Endothelial cell of umbilical vein (primary cell): ENCODE measurements around the gene NFIC. TPM values are rescaled to one million over a fixed set of nuclear protein-coding genes. Genes with fewer than 3 reads are reported as not detected.

Experiments
- BruUV-seq: library from RNA; stranded (reverse); fragments of 400-500 nt; replicated peaks from 2 replicates; lab custom pipeline; 2021; lab: Mats Ljungman, UMichigan
- CTCF ChIA-PET: fragments of 300-600, 350-600 bp; sonication (Branson Sonifier 250); formaldehyde crosslinking; loops from one replicate; lab custom pipeline; 2021; ENCODE audit warnings: antibody characterized with exemption, inconsistent platforms; lab: Charles Lee
- POLR2A ChIA-PET: fragments of 300-600, 350-600 bp; sonication (Branson Sonifier 250); formaldehyde crosslinking; loops from one replicate; lab custom pipeline; 2021; ENCODE audit warnings: antibody characterized with exemption, inconsistent platforms; lab: Charles Lee
- DNase-seq: peaks from one replicate; pipeline ENCODE4 v3.0.0-alpha.2; 2011; ENCODE audit warnings: low read depth, low spot score
- FAIRE-seq: peaks from 2 replicates; lab custom pipeline; 2011; peaks lifted over from hg19 to GRCh38; lab: Jason Lieb, UNC
- H2AFZ ChIP-seq: 2 replicates; pipeline ENCODE4 v1.6.0; 2012; ENCODE audit warnings: low read depth, low read length, control low read depth, inconsistent platforms
- H3K27ac ChIP-seq: 2 replicates; pipeline ENCODE4 v1.5.1; 2011; ENCODE audit warnings: low read depth, mild to moderate bottlenecking, control low read depth, low read length, moderate library complexity; ENCODE audit not compliant: insufficient read depth
- H3K27me3 ChIP-seq, 2 experiments: 2 replicates each; pipeline versions ENCODE4 v1.6.0 to v1.6.1; 2011; ENCODE audit warnings: low read length in 2 of 2, mixed read lengths in 1 of 2; ENCODE audit not compliant: control insufficient read depth in 2 of 2, insufficient read depth in 2 of 2
- H3K36me3 ChIP-seq, 2 experiments: 2 replicates in 1 of 2; 3 replicates in 1 of 2; pipeline ENCODE4 v1.5.1; 2011; ENCODE audit warnings: low read length in 2 of 2, mild to moderate bottlenecking in 1 of 2, moderate library complexity in 1 of 2; ENCODE audit not compliant: control insufficient read depth in 2 of 2, insufficient read depth in 2 of 2; ENCODE audit errors: extremely low read depth in 1 of 2
- H3K4me1 ChIP-seq: 3 replicates; pipeline ENCODE4 v1.5.1; 2011; ENCODE audit warnings: mild to moderate bottlenecking, low read length; ENCODE audit not compliant: control insufficient read depth, insufficient read depth; ENCODE audit errors: extremely low read depth
- H3K4me2 ChIP-seq: 2 replicates; pipeline ENCODE4 v1.6.1; 2011; ENCODE audit warnings: low read length, control low read depth, mixed read lengths; ENCODE audit not compliant: insufficient read depth
- H3K4me3 ChIP-seq, 3 experiments: fragments of 200-600 bp in 1 of 3; sonication (generic), shearing (Covaris generic) in 1 of 3; replicated peaks in 1 of 3; 2 replicates each; pipeline ENCODE4 v1.5.1; 2011 to 2016; ENCODE audit warnings: control low read depth in 3 of 3, low read length in 3 of 3, mild to moderate bottlenecking in 2 of 3, inconsistent platforms in 1 of 3, low read depth in 1 of 3, moderate library complexity in 1 of 3; ENCODE audit not compliant: insufficient read depth in 1 of 3
- H3K79me2 ChIP-seq: 2 replicates; pipeline ENCODE4 v1.6.0; 2012; ENCODE audit warnings: low read length, inconsistent platforms; ENCODE audit not compliant: control insufficient read depth, insufficient read depth
- H3K9ac ChIP-seq: replicated peaks from 2 replicates; pipeline ENCODE3; 2011; ENCODE audit warnings: low read length, control low read depth; ENCODE audit not compliant: insufficient read depth; ENCODE audit errors: extremely low read depth
- H3K9me1 ChIP-seq: replicated peaks from 3 replicates; pipeline ENCODE4 v1.6.0; 2011; ENCODE audit warnings: mild to moderate bottlenecking, low read length; ENCODE audit not compliant: control insufficient read depth, insufficient read depth; ENCODE audit errors: extremely low read depth
- H3K9me3 ChIP-seq: replicated peaks from 2 replicates; pipeline ENCODE4 v1.5.1; 2012; ENCODE audit warnings: low read length, inconsistent platforms; ENCODE audit not compliant: control insufficient read depth, insufficient read depth
- H4K20me1 ChIP-seq: replicated peaks from 2 replicates; pipeline ENCODE3; 2011; ENCODE audit warnings: mild to moderate bottlenecking, low read length; ENCODE audit not compliant: control insufficient read depth, insufficient read depth; ENCODE audit errors: extremely low read depth
- EZH2 ChIP-seq: IDR thresholded peaks from 2 replicates; pipeline ENCODE4 v1.6.1; 2012; ENCODE audit warnings: borderline replicate concordance, low read depth, mild to moderate bottlenecking, moderate library complexity, low read length, inconsistent platforms; ENCODE audit not compliant: severe bottlenecking
- FOS ChIP-seq: IDR thresholded peaks from 2 replicates; pipeline ENCODE4 v1.6.1; 2011; ENCODE audit warnings: mild to moderate bottlenecking, low read length, moderate library complexity, borderline replicate concordance; ENCODE audit not compliant: insufficient read depth
- GATA2 ChIP-seq: IDR thresholded peaks from 2 replicates; pipeline ENCODE4 v1.7.0; 2011; ENCODE audit warnings: low read depth, mild to moderate bottlenecking, moderate library complexity, mixed read lengths, low read length; ENCODE audit not compliant: insufficient read length, insufficient read depth
- JUN ChIP-seq: IDR thresholded peaks from 2 replicates; pipeline ENCODE4 v1.6.1; 2011; ENCODE audit warnings: borderline replicate concordance, low read depth; ENCODE audit not compliant: insufficient read length, insufficient read depth
- MYC ChIP-seq: IDR thresholded peaks from one replicate; pipeline ENCODE4 v1.6.1; 2011; ENCODE audit warnings: mild to moderate bottlenecking, low read depth, low read length
- POLR2A ChIP-seq: IDR thresholded peaks from 2 replicates; pipeline ENCODE4 v1.6.1; 2012; ENCODE audit warnings: low read depth, mild to moderate bottlenecking, control low read depth, low read length
- POLR2AphosphoS5 ChIP-seq: IDR thresholded peaks from 2 replicates; pipeline ENCODE4 v1.6.1; 2012; ENCODE audit warnings: low read depth, mild to moderate bottlenecking, control low read depth, low read length, moderate library complexity; ENCODE audit not compliant: insufficient read depth
- dilution Hi-C: fragments of 300-500 bp; cut with MboI; formaldehyde crosslinking; loops from one replicate; pipeline ENCODE4 v1.15.0; 2019; ENCODE audit warnings: low sequenced_read_pairs; ENCODE audit not compliant: extremely low pct_ligation_motif_present
- intact Hi-C: fragments of 100-400 bp; cut with micrococcal nuclease; formaldehyde crosslinking; loops from one replicate; pipeline ENCODE4 v1.10.0; 2022
- polyA plus RNA-seq, 4 experiments: library from polyadenylated mRNA; depleted of rRNA in 3 of 4; stranded (reverse) in 3 of 4; unstranded in 1 of 4; fragments of >200 nt; gene quantifications; 2 replicates each; pipeline versions ENCODE4 v1.2.1 to v1.2.3, GENCODE V29; 2011 to 2012; ENCODE audit warnings: missing spikeins in 1 of 4
- total RNA-seq: library from RNA; stranded (reverse); gene quantifications from 2 replicates; pipeline ENCODE4 v1.2.3, GENCODE V29; 2021
- TF ChIP-seq, protein P1 (sequence below), 2 donors: IDR thresholded peaks; 1 replicate in 1 of 2; 2 replicates in 1 of 2; pipeline ENCODE4 v1.5.1; 2011; ENCODE audit warnings: low read length in 2 of 2, mild to moderate bottlenecking in 2 of 2, moderate library complexity in 2 of 2, control low read depth in 1 of 2, inconsistent platforms in 1 of 2, low read depth in 1 of 2; ENCODE audit not compliant: insufficient read depth in 1 of 2; ENCODE audit errors: extremely low read depth in 1 of 2
- TF ChIP-seq, protein P2 (sequence below): IDR thresholded peaks from 2 replicates; pipeline ENCODE4 v1.6.1; 2011; ENCODE audit not compliant: insufficient read depth, insufficient read length

The NFIC gene
- total and polyA plus RNA-seq, 2 donors (not counting 3 experiments of a cell fraction or from before 2014, with no cell fraction given): 11.4 to 133 TPM

DNA sequence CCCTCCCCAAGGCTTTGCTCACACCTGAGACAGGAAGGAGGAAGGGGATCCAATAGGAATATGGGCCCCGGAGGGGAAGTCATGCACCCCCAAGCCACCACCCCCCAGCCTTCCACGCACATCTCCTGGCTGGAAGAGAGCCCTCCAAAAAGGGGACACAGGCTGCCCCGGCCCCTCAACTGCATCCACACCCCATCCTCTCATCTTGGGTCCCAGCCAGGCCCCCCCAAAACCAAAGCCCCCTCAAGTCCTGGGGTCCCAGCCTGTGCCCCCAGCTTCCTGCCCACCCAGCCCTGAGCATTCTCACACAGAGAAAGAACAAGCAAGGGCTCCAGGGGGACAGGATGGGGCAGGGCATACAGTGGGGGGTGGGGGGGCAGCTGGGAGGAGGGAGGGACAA, 101.8 kb downstream of the NFIC start:
- Histone ChIP-seq H3K4me1 (no peaks in the 10 kb centered on the region), H3K27ac (no peak overlapping the region), H3K9me3 (no peaks in the 10 kb centered on the region), H3K4me3 (no peak overlapping the region), H3K9me1 (no peaks in the 10 kb centered on the region), H3K79me2 (no peaks in the 10 kb centered on the region), H3K9ac (no peak overlapping the region), H3K27me3 (no peaks in the 10 kb centered on the region), H2AFZ (no peak overlapping the region), H3K36me3 (peaks cover 0 to 4% of the 10 kb centered on the region in 2 experiments), H4K20me1 (no peaks in the 10 kb centered on the region), H3K4me2 (no peak overlapping the region)
- FAIRE-seq (no peak), DNase-seq (no peak)
- TF ChIP-seq POLR2AphosphoS5 (no peak), JUN (no peak), MYC (no peak), EZH2 (no peak), GATA2 (no peak), FOS (no peak), POLR2A (no peak)
- TF ChIP-seq, protein P1, sequence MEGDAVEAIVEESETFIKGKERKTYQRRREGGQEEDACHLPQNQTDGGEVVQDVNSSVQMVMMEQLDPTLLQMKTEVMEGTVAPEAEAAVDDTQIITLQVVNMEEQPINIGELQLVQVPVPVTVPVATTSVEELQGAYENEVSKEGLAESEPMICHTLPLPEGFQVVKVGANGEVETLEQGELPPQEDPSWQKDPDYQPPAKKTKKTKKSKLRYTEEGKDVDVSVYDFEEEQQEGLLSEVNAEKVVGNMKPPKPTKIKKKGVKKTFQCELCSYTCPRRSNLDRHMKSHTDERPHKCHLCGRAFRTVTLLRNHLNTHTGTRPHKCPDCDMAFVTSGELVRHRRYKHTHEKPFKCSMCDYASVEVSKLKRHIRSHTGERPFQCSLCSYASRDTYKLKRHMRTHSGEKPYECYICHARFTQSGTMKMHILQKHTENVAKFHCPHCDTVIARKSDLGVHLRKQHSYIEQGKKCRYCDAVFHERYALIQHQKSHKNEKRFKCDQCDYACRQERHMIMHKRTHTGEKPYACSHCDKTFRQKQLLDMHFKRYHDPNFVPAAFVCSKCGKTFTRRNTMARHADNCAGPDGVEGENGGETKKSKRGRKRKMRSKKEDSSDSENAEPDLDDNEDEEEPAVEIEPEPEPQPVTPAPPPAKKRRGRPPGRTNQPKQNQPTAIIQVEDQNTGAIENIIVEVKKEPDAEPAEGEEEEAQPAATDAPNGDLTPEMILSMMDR (IDR thresholded peaks at IDR 0.05; ENCODE audit: extremely low read depth in 1 of 2, insufficient read depth in 1 of 2, low read depth in 1 of 2, low read length in 2 of 2): no peak
- TF ChIP-seq, protein P2, sequence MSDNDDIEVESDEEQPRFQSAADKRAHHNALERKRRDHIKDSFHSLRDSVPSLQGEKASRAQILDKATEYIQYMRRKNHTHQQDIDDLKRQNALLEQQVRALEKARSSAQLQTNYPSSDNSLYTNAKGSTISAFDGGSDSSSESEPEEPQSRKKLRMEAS: no peak
- POLR2A ChIA-PET: no interaction called here
- BruUV-seq: no TSS peak
- dilution Hi-C loops (no loop called here), intact Hi-C loops (no loop called here)
- CTCF ChIA-PET: interaction anchor here (3.7 to 3.9 kb wide), 3 partner anchors 16 to 163 kb away, joined by 34 to 39 read pairs (median 39); partner anchors contain the start of gene SMIM44
